IMR-90 (cell line): ENCODE data around the gene KRTAP4-9. TPM values are rescaled to one million over a fixed set of nuclear protein-coding genes. Genes with fewer than 3 reads are reported as not detected.
A peak's percentile ranks its signal among the peaks of the same experiment; 100 is the strongest.

ENCODE experiments used
- ATAC-seq: fragments of 200-7000 bp; cut with Tn5 transposase; 2 replicates; pipeline ENCODE4 v1.9.1; 2020; ENCODE audit warnings: low read depth, mild to moderate bottlenecking, moderate library complexity
- BruUV-seq: library from RNA; stranded (reverse); fragments of 400-500 nt; replicated peaks from 2 replicates; lab custom pipeline; 2021; lab: Mats Ljungman, UMichigan
- CTCF ChIA-PET: fragments of 300-600 bp; formaldehyde crosslinking; extraction: SDS; loops from one replicate; lab custom pipeline; 2021; ENCODE audit warnings: antibody characterized with exemption; lab: Yijun Ruan, JAX
- POLR2A ChIA-PET: fragments of 300-600 bp; sonication (Branson Sonifier 250); formaldehyde crosslinking; loops from one replicate; lab custom pipeline; 2022; ENCODE audit warnings: antibody characterized with exemption; ENCODE audit not compliant: unreplicated experiment; lab: Charles Lee
- DNase-seq: peaks from one replicate; pipeline ENCODE4 v3.0.0; 2013
- H2AFZ ChIP-seq: replicated peaks from 2 replicates; pipeline ENCODE3; 2013; ENCODE audit warnings: low read length, mild to moderate bottlenecking; ENCODE audit not compliant: poor library complexity
- H2AK5ac ChIP-seq: 2 replicates; pipeline ENCODE4 v1.6.1; 2013; ENCODE audit warnings: low read depth, low read length, inconsistent platforms
- H2AK9ac ChIP-seq: replicated peaks from 2 replicates; pipeline ENCODE3; 2013; ENCODE audit warnings: mild to moderate bottlenecking, low read depth, low read length, moderate library complexity; ENCODE audit not compliant: poor library complexity
- H2BK120ac ChIP-seq: 2 replicates; pipeline ENCODE4 v1.6.1; 2013; ENCODE audit warnings: low read depth, low read length, inconsistent platforms
- H2BK15ac ChIP-seq: 3 replicates; pipeline ENCODE4 v1.6.1; 2013; ENCODE audit warnings: low read depth, low read length, inconsistent platforms
- H2BK20ac ChIP-seq: 2 replicates; pipeline ENCODE4 v1.6.1; 2013; ENCODE audit warnings: low read depth, mild to moderate bottlenecking, inconsistent platforms, low read length, moderate library complexity
- H2BK5ac ChIP-seq: 2 replicates; pipeline ENCODE4 v1.6.1; 2013; ENCODE audit warnings: mild to moderate bottlenecking, low read depth, low read length, inconsistent platforms; ENCODE audit not compliant: poor library complexity, severe bottlenecking
- H3K14ac ChIP-seq: replicated peaks from 2 replicates; pipeline ENCODE4 v1.6.1; 2013; ENCODE audit warnings: low read depth, low read length, inconsistent platforms
- H3K18ac ChIP-seq: 2 replicates; pipeline ENCODE4 v1.6.1; 2013; ENCODE audit warnings: low read depth, low read length, control low read depth
- H3K23ac ChIP-seq: 2 replicates; pipeline ENCODE4 v1.6.1; 2013; ENCODE audit warnings: low read depth, low read length, inconsistent platforms
- H3K27ac ChIP-seq: 2 replicates; pipeline ENCODE4 v1.5.1; 2013; ENCODE audit warnings: mild to moderate bottlenecking, control low read depth, low read length; ENCODE audit not compliant: insufficient read depth
- H3K27me3 ChIP-seq: 2 replicates; pipeline ENCODE4 v1.6.1; 2013; ENCODE audit warnings: low read length; ENCODE audit not compliant: control insufficient read depth, insufficient read depth
- H3K36me3 ChIP-seq: 2 replicates; pipeline ENCODE4 v1.6.1; 2013; ENCODE audit warnings: low read length, mixed read lengths; ENCODE audit not compliant: control insufficient read depth, insufficient read depth
- H3K4ac ChIP-seq: 2 replicates; pipeline ENCODE4 v1.6.1; 2013; ENCODE audit warnings: low read depth, low read length, inconsistent platforms
- H3K4me1 ChIP-seq: 2 replicates; pipeline ENCODE4 v1.6.1; 2013; ENCODE audit warnings: low read length, mixed read lengths; ENCODE audit not compliant: control insufficient read depth, insufficient read depth
- H3K4me2 ChIP-seq: 2 replicates; pipeline ENCODE4 v1.6.1; 2013; ENCODE audit warnings: low read depth, mild to moderate bottlenecking, control low read depth, low read length, moderate library complexity
- H3K4me3 ChIP-seq: 2 replicates; pipeline ENCODE4 v1.5.1; 2013; ENCODE audit warnings: low read depth, mild to moderate bottlenecking, control low read depth, low read length, moderate library complexity; ENCODE audit not compliant: insufficient read depth
- H3K56ac ChIP-seq: 2 replicates; pipeline ENCODE4 v1.6.1; 2013; ENCODE audit warnings: low read length, inconsistent platforms; ENCODE audit not compliant: insufficient read depth; ENCODE audit errors: extremely low read depth
- H3K79me1 ChIP-seq, 2 experiments: 2 replicates each; pipeline ENCODE4 v1.6.1; 2013; ENCODE audit warnings: low read length in 2 of 2, inconsistent platforms in 1 of 2, low read depth in 1 of 2
- H3K9ac ChIP-seq: 2 replicates; pipeline ENCODE4 v1.6.1; 2013; ENCODE audit warnings: low read depth, low read length, control low read depth
- H3K9me1 ChIP-seq: 2 replicates; pipeline ENCODE4 v1.6.1; 2013; ENCODE audit warnings: low read length, inconsistent platforms; ENCODE audit not compliant: insufficient read depth
- H3K9me3 ChIP-seq: 2 replicates; pipeline ENCODE4 v1.6.1; 2013; ENCODE audit warnings: low read length; ENCODE audit not compliant: control insufficient read depth, insufficient read depth
- H4K20me1 ChIP-seq: 2 replicates; pipeline ENCODE4 v1.6.1; 2013; ENCODE audit warnings: low read length, inconsistent platforms; ENCODE audit not compliant: insufficient read depth
- H4K5ac ChIP-seq: 2 replicates; pipeline ENCODE4 v1.6.1; 2013; ENCODE audit warnings: mild to moderate bottlenecking, low read depth, low read length, control low read depth
- H4K8ac ChIP-seq, 2 experiments: 2 replicates each; pipeline ENCODE4 v1.6.1; 2013; ENCODE audit warnings: low read depth in 2 of 2, low read length in 2 of 2, control low read depth in 1 of 2, inconsistent platforms in 1 of 2
- H4K91ac ChIP-seq: 2 replicates; pipeline ENCODE4 v1.6.1; 2013; ENCODE audit warnings: low read depth, low read length, inconsistent platforms; ENCODE audit not compliant: insufficient read depth
- BHLHE40 ChIP-seq: fragments of 150-350 bp; IDR thresholded peaks from 2 replicates; pipeline ENCODE4 v1.6.1; 2016; ENCODE audit warnings: mild to moderate bottlenecking, low read depth, low read length
- CTCF ChIP-seq: conservative IDR thresholded peaks from 2 replicates; pipeline ENCODE4 v1.5.1; 2012; ENCODE audit warnings: mild to moderate bottlenecking, low read depth, low read length, improper control_type of control experiment
- MAFK ChIP-seq: IDR thresholded peaks from 2 replicates; pipeline ENCODE4 v1.6.1; 2012; ENCODE audit warnings: low read depth, low read length, improper control_type of control experiment
- POLR2A ChIP-seq: IDR thresholded peaks from 2 replicates; pipeline ENCODE4 v1.6.1; 2012; ENCODE audit warnings: mild to moderate bottlenecking, low read depth, low read length
- RFX5 ChIP-seq: IDR thresholded peaks from 2 replicates; pipeline ENCODE4 v1.8.0; 2012; ENCODE audit warnings: low read depth, mild to moderate bottlenecking, low read length, moderate library complexity
- WGBS, 2 experiments: methylation state at CpG; one replicate each; pipeline versions ENCODE4 v1.1.5 to v1.1.7; 2013; ENCODE audit warnings: missing lambda C conversion rate in 2 of 2; ENCODE audit not compliant: insufficient read length in 1 of 2; ENCODE audit errors: extremely low coverage in 2 of 2; 5-methylcytosine and 5-hydroxymethylcytosine counted together
- dilution Hi-C: fragments of 300-500 bp; cut with HindIII; formaldehyde crosslinking; loops from one replicate; pipeline ENCODE4 v1.14.3; 2018; ENCODE audit warnings: low sequenced_read_pairs; ENCODE audit not compliant: unreplicated experiment
- in situ Hi-C: fragments of 300-500 bp; cut with MboI; formaldehyde crosslinking; loops from 3 replicates; pipeline ENCODE4 v1.14.3; 2019; ENCODE audit warnings: low sequenced_read_pairs, inconsistent platforms, mixed read lengths
- intact Hi-C: fragments of 100-400 bp; cut with micrococcal nuclease; formaldehyde crosslinking; loops from 2 replicates; pipeline ENCODE4 v1.10.0; 2022
- polyA plus RNA-seq, 3 experiments: library from polyadenylated mRNA; depleted of rRNA; stranded (reverse); fragments of >200 nt; gene quantifications; 2 replicates each; pipeline ENCODE4 v1.2.3, GENCODE V29; 2012; ENCODE audit warnings: low replicate concordance in 1 of 3
- total RNA-seq: library from RNA; depleted of rRNA; stranded (reverse); fragments of >200 nt; gene quantifications from 2 replicates; pipeline ENCODE4 v1.2.3, GENCODE V29; 2012

The KRTAP4-9 gene
- total and polyA plus RNA-seq, 2 of the 4 experiments (the other 2 are of a cell fraction), result 0.24 TPM; not detected in 1

- ATAC-seq, result no peak
- no TSS peak for BruUV-seq
Measured at GRCh38 chr17:41151525-41151924, 46.3 kb downstream of the KRTAP4-9 start.

More at GRCh38 chr17:41151525-41151924, 46.3 kb downstream of the KRTAP4-9 start:
- Histone ChIP-seq H3K27me3 (no peaks in the 10 kb centered on the region; the same call in 1 of the 2 replicates), H4K20me1 (no peaks in the 10 kb centered on the region), H4K91ac (no peak overlapping the region), H3K56ac (no peak overlapping the region), H3K23ac (no peak overlapping the region), H3K9ac (no peak overlapping the region), H3K9me1 (no peaks in the 10 kb centered on the region), H3K9me3 (no peaks in the 10 kb centered on the region), H4K8ac (no peak overlapping the region), H2BK15ac (no peak overlapping the region), H3K4me3 (no peak overlapping the region), H3K4me2 (no peak overlapping the region), H3K27ac (no peak overlapping the region), H2AK9ac (no peak overlapping the region), H4K5ac (no peak overlapping the region), H3K14ac (no peak overlapping the region), H3K4ac (no peak overlapping the region), H2BK20ac (no peak overlapping the region), H2BK5ac (no peak overlapping the region), H3K4me1 (no peaks in the 10 kb centered on the region), H2AK5ac (no peak overlapping the region), H3K79me1 (no peaks in the 10 kb centered on the region), H3K18ac (no peak overlapping the region), H2AFZ (no peak overlapping the region), H3K36me3 (no peaks in the 10 kb centered on the region), H2BK120ac (no peak overlapping the region)
- dilution Hi-C loops (no loop called here), intact Hi-C loops (no loop called here), in situ Hi-C loops (no loop called here)
- no CpG with 5 or more reads among the region's 2 CpGs for WGBS, 2 experiments
- ChIA-PET CTCF (no interaction called here), POLR2A (no interaction called here)
- no peak for DNase-seq
- no peak for TF ChIP-seq CTCF
- no peak for TF ChIP-seq RFX5
- no peak for TF ChIP-seq BHLHE40
- TF ChIP-seq MAFK, result peak; percentile 47
- no peak for TF ChIP-seq POLR2A
